G401 (cell line): ENCODE data around the gene POLR3GL. TPM values are rescaled to one million over a fixed set of nuclear protein-coding genes. Genes with fewer than 3 reads are reported as not detected.
A peak's percentile ranks its signal among the peaks of the same experiment; 100 is the strongest.

Experiments
- DNase-seq: peaks from one replicate; pipeline ENCODE4 v3.0.0-alpha.2; 2015; ENCODE audit warnings: low spot score
- in situ Hi-C: cut with HindIII; loops from 2 replicates; pipeline ENCODE4 v1.10.0; 2016; ENCODE audit warnings: low sequenced_read_pairs, mixed read lengths
- total RNA-seq: library from RNA; depleted of rRNA; stranded (reverse); fragments of >200 nt; shearing (Covaris generic); gene quantifications from 2 replicates; pipeline ENCODE4 v1.2.3, GENCODE V29; 2014

POLR3GL gene
- total RNA-seq, 1 experiment from 2014 or later, result 13.5 TPM

DNA sequence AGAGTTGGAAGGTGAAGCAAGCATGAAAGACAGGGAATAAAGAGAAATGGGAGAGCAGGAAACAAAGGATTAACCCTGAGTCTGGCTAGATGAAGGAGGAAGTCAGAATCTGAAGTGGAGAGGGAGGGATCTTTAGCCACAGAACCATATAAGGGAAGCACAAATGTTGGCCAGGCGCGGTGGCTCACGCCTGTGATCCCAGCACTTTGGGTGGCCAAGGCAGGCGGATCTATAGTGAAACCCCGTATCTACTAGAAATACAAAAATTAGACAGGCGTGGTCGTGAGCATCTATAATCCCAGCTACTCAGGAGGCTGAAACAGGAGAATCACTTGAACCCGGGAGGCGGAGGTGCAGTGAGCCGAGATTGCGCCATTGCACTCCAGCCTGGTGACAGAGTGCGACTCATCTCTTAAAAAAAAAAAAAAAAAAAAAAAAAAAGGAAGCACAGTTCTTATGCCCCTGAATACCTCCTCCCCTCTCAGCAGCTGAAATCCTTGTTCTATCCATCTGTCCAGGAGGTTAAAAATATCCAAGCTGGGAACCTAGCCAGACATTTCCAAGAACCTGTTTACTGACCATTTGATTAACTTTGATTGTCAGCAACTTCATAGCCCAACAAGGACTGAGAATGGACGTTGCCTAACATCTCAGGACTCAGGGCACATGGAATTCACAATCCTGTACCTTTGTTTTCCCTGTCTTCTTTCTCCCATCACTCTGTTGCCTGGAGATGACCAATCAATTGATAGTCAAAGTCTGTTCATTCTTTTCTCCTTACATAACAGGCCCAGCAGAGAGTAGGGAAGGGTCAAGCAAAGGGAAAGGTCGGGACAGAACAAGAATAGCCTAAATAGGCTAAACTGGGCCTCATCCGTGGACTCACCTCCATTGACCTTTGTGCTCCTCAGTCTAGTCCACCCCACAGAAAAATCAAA is 21.3 kb downstream of the POLR3GL start:
- DNase-seq, result peak; percentile 93
- in situ Hi-C loops, result no loop called here

- in situ Hi-C loops, result no loop called here
- no peak for DNase-seq
These were observed 22.1 kb downstream of the POLR3GL start for GRCh38 chr1:145986551-145986950.

- no peak for DNase-seq
- in situ Hi-C loops, result no loop called here
These were observed 23.4 kb downstream of the POLR3GL start for GRCh38 chr1:145987926-145988325.

GRCh38 chr1:145988773-145989172 is 24.3 kb downstream of the POLR3GL start:
- no peak for DNase-seq
- in situ Hi-C loops, result no loop called here

DNA sequence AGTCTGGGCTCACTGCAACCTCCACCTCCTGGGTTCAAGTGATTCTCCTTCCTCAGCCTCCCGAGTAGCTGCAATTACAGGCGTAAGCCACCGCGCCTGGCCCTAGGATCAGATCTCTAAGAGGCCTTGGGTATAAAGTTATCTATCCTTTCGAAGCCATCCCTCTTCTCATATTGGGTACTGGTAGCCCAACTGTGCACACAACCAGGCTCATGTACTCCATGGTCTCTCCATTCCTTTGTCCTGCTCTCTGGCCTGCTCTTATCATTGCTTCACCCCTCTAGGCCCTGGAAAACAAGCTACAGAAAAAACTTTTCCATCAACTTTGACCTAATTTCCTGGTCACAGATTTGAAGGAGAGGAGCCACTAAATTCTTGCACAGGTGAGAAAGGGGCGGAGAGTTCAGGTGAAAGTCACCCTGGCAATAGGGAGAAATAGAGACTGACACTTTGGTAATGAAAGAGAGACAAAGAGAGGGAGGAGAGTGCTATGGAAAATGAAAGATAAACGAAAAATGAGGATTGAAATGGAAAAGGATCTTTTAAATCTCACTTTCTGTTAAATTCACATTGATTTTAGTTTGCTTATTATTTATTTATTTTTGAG is 25.9 kb downstream of the POLR3GL start:
- in situ Hi-C loops, result no loop called here

DNA sequence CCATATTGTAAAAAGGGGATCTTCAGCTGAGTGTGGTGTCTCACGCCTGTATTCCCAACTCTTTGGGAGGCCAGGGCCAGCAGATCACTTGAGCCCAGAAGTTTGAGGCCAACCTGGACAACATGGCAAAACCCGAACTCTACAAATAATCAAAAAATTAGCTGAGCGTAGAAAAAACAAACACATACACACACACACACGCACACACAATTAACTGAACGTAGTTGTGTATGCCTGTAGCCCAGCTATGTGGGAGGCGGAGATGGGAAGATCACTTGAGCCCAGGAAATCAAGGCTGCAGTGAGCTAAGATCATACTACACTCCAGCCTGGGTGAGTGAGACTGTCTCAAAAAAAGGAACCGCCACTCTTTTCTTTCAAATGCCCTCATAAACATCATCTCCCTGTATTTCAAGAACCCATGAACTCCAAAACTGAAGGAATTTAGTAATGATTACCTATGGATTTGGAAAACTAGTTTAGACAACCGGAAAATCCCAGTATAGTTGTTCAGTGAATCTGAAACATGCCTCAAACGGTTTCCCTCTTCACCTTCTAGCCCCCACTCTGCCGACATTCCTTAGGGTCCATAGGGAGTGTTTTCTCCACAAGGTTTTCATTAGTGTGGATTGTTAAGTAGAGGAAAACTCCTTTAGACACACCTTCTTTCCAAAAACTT is 27.4 kb downstream of the POLR3GL start:
- in situ Hi-C loops, result no loop called here
- DNase-seq, result no peak

More for the DNA sequence above, 25.9 kb downstream of the POLR3GL start:
- DNase-seq, result no peak

- in situ Hi-C loops, result no loop called here
- DNase-seq, result no peak
These were observed 28.0 kb downstream of the POLR3GL start for GRCh38 chr1:145992502-145992936.

GRCh38 chr1:145992958-145993617 is 28.6 kb downstream of the POLR3GL start:
- DNase-seq, result no peak
- in situ Hi-C loops, result no loop called here

GRCh38 chr1:145993618-145994390 is 29.3 kb downstream of the POLR3GL start:
- no peak for DNase-seq
- in situ Hi-C loops, result no loop called here

GRCh38 chr1:145994391-145995120 is 30.1 kb downstream of the POLR3GL start:
- DNase-seq, result no peak
- in situ Hi-C loops, result no loop called here

DNA sequence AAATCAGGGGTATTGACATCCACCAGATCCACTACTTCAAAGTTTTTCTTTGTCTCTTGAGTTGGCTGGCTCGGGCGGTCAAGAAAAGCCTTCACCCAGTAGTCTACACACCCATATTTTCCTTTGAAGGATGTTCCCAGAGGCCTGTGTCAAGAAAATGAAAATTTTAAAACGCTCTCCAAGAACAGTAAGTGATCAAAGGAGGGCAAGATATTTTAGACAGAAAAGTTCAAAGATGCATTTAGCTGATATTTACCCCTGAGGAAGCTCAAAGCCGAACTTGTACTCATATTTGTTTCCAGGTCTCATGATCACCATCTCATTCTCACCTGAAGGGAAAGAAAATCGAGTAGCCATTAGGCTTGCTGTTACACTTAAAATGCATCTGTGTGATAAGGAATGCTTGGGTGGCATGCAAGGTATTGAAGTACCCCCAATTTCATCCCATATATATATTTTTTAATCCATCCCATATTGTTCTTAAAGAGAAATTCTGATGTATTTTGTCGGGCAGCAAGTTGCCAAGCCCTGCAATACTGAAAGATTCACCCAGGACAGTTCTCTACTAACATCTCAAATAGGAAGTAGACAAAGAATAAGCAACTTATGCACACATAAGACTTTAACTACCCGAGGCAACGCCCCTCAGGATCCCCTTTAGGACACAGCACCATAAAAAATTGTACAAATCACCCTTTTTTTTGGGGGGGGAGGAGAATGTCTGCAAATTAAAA is 30.8 kb downstream of the POLR3GL start:
- peak; percentile 39 for DNase-seq
- in situ Hi-C loops, result no loop called here

GRCh38 chr1:145995964-145996432 is 31.5 kb downstream of the POLR3GL start:
- peak; percentile 73 for DNase-seq
- in situ Hi-C loops, result no loop called here

GRCh38 chr1:145996433-145997015 is 32.0 kb downstream of the POLR3GL start, which contains the start of gene TXNIP:
TSS of gene TXNIP (minus strand) at chr1:145996579. CDS start at chr1:145996266, 313 bp downstream.
- in situ Hi-C loops, result no loop called here
- DNase-seq, result peak; percentile 99

DNA sequence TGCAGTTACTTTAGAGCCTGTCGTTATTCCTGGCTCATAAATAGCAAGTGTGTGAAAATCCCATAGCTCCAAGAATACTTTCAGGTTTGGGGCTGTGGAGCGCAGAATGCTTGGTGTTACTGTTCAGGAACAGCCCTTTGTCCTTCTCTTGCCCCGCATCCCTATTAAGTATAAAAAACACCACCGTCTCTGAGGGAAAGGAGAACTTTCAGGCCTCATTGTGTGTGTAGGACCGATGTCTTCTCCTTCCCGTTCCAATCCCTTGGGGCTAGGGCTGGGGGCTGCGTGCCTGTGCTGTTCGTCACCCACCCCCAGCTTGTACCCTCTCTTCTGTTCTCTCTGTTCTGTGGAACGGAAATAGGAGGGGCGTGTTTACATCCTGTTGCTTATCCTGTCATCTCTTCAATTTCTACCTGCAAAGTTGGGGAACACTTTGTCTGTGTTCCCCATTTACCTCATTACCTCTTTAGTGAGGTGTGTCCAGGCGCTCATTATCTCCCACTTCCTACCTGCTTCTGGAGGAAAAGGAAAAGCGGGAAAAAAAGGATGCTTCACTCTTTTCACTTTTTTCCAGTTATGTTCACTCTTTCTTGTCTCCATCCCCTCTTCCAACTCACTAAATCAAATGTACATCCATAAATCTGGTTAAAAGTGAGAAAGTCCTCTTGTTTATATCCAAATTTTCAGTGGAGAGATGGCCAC is 32.7 kb downstream of the POLR3GL start:
- in situ Hi-C loops, result no loop called here
- DNase-seq, result no peak

DNA sequence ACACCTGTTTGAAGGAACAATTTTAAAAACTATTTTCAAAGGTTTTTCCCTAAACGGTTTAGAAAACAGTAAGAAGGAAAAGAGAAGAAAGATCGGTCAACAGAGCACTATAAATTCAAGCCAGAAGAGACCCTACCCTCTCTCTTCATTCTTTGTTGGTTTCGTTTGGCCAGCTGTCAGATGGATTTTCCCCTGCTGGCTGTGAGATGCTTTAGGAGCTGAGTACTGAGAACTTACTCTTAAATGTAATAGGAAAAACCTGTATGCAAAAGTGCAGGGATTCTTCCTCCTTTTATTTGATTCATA is 33.2 kb downstream of the POLR3GL start:
- peak; percentile 29 for DNase-seq
- in situ Hi-C loops, result no loop called here

GRCh38 chr1:145999321-146000024 is 35.0 kb downstream of the POLR3GL start:
- in situ Hi-C loops, result no loop called here
- DNase-seq, result peak; percentile 85
